DND-41 (cell line): Measurements from ENCODE around the gene COG3.

Experiments
- ATAC-seq: fragments of 200-7000 bp; cut with Tn5 transposase; 3 replicates; pipeline ENCODE4 v1.9.1; 2021; ENCODE audit warnings: low read depth; ENCODE audit not compliant: insufficient read depth
- DNase-seq: peaks from one replicate; pipeline ENCODE4 v3.0.0-alpha.2; 2020
- H2AFZ ChIP-seq: 2 replicates; pipeline ENCODE4 v1.6.0; 2012; ENCODE audit warnings: low read depth, low read length
- H3K27ac ChIP-seq: 2 replicates; pipeline ENCODE4 v1.5.1; 2012; ENCODE audit warnings: low read length, inconsistent platforms
- H3K27me3 ChIP-seq: fragments of 200-600 bp; sonication (generic); 2 replicates; pipeline ENCODE4 v1.6.0; 2012; ENCODE audit warnings: low read length, mild to moderate bottlenecking, inconsistent platforms; ENCODE audit not compliant: insufficient read depth, poor library complexity
- H3K36me3 ChIP-seq: 2 replicates; pipeline ENCODE4 v1.5.1; 2012; ENCODE audit warnings: low read length, inconsistent platforms; ENCODE audit not compliant: insufficient read depth
- H3K4me1 ChIP-seq: 2 replicates; pipeline ENCODE4 v1.5.1; 2012; ENCODE audit warnings: mild to moderate bottlenecking, low read length; ENCODE audit not compliant: insufficient read depth
- H3K4me2 ChIP-seq: 2 replicates; pipeline ENCODE4 v1.6.0; 2012; ENCODE audit warnings: mild to moderate bottlenecking, moderate library complexity, low read length, inconsistent platforms; ENCODE audit not compliant: insufficient read depth
- H3K4me3 ChIP-seq, 2 experiments: fragments of 200-600 bp in 1 of 2; shearing (Covaris generic) in 1 of 2; 2 replicates each; pipeline ENCODE4 v1.5.1; 2012 to 2016; ENCODE audit warnings: inconsistent platforms in 2 of 2, low read length in 2 of 2, mild to moderate bottlenecking in 2 of 2, low read depth in 1 of 2, moderate library complexity in 1 of 2
- H3K79me2 ChIP-seq: 2 replicates; pipeline ENCODE4 v1.6.0; 2012; ENCODE audit warnings: low read length, inconsistent platforms; ENCODE audit not compliant: insufficient read depth
- H3K9ac ChIP-seq: 2 replicates; pipeline ENCODE4 v1.6.0; 2012; ENCODE audit warnings: low read depth, mild to moderate bottlenecking, inconsistent platforms, low read length, moderate library complexity
- H3K9me3 ChIP-seq: 2 replicates; pipeline ENCODE4 v1.5.1; 2012; ENCODE audit warnings: low read length, moderate library complexity, mild to moderate bottlenecking, inconsistent platforms; ENCODE audit not compliant: insufficient read depth, severe bottlenecking
- H4K20me1 ChIP-seq: 2 replicates; pipeline ENCODE4 v1.6.0; 2012; ENCODE audit warnings: low read length; ENCODE audit not compliant: insufficient read depth
- EZH2 ChIP-seq: IDR thresholded peaks from 3 replicates; pipeline ENCODE4 v1.6.1; 2012; ENCODE audit warnings: borderline replicate concordance, low read depth, mild to moderate bottlenecking, moderate library complexity, low read length, inconsistent platforms; ENCODE audit not compliant: severe bottlenecking
- TF ChIP-seq, protein P1 (sequence below): IDR thresholded peaks from 2 replicates; pipeline ENCODE4 v1.5.1; 2012; ENCODE audit warnings: borderline replicate concordance, low read length, moderate library complexity, mild to moderate bottlenecking; ENCODE audit not compliant: poor library complexity, severe bottlenecking; ENCODE audit errors: extremely low read depth

Gene COG3

DNA sequence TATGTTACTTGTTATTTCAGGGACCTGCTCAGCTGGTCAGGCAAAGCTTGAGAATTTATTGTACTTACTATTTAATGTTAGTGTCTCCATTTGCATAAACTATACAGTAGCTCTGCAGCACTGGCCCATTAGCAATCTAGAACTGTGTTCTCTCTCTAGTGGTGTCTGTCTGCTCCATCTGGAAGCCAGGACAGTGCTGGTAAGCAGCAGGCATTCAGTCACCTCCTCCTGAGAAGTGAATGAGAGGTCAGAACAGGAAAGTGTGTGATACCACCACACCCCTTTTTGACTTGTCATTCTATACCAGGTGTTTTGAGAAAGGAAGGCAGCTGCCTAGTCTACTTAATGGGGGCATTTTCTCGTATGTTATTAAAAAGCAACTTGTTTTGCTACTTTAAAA lies 3.9 kb downstream of the COG3 start:
- H4K20me1 ChIP-seq, result peaks cover 17% of the 10 kb centered on the region
- no peaks in the 10 kb centered on the region for H3K27me3 ChIP-seq
- no peak overlapping the region for H3K27ac ChIP-seq
- H3K36me3 ChIP-seq, result peaks cover 14% of the 10 kb centered on the region
- H3K79me2 ChIP-seq, result peaks cover 95% of the 10 kb centered on the region
- H3K9me3 ChIP-seq, result no peaks in the 10 kb centered on the region
- ATAC-seq, result no peak
- H3K9ac ChIP-seq, result no peak overlapping the region
- H3K4me3 ChIP-seq, result no peak overlapping the region
- TF ChIP-seq EZH2, result no peak
- TF ChIP-seq, protein P1, sequence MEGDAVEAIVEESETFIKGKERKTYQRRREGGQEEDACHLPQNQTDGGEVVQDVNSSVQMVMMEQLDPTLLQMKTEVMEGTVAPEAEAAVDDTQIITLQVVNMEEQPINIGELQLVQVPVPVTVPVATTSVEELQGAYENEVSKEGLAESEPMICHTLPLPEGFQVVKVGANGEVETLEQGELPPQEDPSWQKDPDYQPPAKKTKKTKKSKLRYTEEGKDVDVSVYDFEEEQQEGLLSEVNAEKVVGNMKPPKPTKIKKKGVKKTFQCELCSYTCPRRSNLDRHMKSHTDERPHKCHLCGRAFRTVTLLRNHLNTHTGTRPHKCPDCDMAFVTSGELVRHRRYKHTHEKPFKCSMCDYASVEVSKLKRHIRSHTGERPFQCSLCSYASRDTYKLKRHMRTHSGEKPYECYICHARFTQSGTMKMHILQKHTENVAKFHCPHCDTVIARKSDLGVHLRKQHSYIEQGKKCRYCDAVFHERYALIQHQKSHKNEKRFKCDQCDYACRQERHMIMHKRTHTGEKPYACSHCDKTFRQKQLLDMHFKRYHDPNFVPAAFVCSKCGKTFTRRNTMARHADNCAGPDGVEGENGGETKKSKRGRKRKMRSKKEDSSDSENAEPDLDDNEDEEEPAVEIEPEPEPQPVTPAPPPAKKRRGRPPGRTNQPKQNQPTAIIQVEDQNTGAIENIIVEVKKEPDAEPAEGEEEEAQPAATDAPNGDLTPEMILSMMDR, result no peak
- DNase-seq, result no peak
- H3K4me2 ChIP-seq, result peak overlapping the region; percentile 22; the same call in 1 of the 2 replicates
- peaks cover 30% of the 10 kb centered on the region for H3K4me1 ChIP-seq
- no peak overlapping the region for H2AFZ ChIP-seq

DNA sequence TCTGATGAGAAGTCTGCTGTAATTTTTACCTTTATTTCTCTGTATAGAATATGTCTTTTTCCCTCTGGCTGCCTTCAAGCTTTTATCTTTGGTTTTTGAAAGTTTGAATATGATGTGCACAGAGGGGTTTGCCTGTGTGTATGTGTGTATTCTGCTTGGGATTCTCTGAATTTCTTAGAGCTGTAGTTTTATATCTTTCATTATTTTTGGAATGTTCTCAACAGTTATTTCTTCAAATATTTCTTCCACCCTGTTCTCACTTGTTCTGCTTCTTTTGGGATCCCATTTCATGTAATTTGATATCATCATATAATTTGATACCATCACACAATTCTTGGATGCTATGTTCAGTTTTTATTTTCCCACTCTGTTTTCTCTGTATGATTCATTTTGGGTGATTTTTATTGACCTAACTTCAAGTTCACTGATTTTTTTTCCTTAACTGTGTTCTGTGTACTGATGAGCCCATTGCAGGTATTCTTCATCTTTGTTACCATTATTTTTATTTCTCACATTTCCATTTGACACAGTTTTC lies 7.5 kb downstream of the COG3 start:
- H3K36me3 ChIP-seq, result peaks cover 9% of the 10 kb centered on the region; the same call in 1 of the 2 replicates
- H3K4me1 ChIP-seq, result peaks cover 4% of the 10 kb centered on the region; the same call in 1 of the 2 replicates
- ATAC-seq, result no peak
- TF ChIP-seq, protein P1, result no peak
- TF ChIP-seq EZH2, result no peak
- no peaks in the 10 kb centered on the region for H3K9me3 ChIP-seq
- H3K4me2 ChIP-seq, result no peak overlapping the region
- no peak overlapping the region for H3K4me3 ChIP-seq
- H2AFZ ChIP-seq, result no peak overlapping the region
- peaks cover 85% of the 10 kb centered on the region for H3K79me2 ChIP-seq
- no peak for DNase-seq
- H3K27me3 ChIP-seq, result no peaks in the 10 kb centered on the region
- no peak overlapping the region for H3K27ac ChIP-seq
- H3K9ac ChIP-seq, result no peak overlapping the region
- H4K20me1 ChIP-seq, result peaks cover 10% of the 10 kb centered on the region; the same call in 1 of the 2 replicates

DNA sequence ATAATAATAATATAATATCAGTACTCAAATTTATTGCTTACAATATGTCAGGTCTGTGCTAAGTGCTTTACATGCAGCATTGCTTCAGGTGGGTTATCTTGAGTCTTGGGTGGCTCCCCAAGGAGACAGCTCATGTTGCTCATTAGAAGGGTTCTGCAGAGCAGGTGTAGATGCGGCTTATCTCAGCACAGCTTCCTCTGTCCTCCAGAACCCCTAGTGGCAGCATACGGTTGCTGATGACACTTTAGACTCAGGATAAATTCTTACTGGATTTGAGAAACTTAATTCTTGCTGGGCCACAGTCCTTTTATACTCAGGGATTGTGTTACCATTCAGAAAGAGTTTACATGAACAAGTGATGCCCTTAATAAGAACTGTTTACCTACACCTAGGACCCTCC lies 8.9 kb downstream of the COG3 start:
- H3K27me3 ChIP-seq, result no peaks in the 10 kb centered on the region
- peaks cover 72% of the 10 kb centered on the region for H3K79me2 ChIP-seq
- no peaks in the 10 kb centered on the region for H3K9me3 ChIP-seq
- ATAC-seq, result peak; percentile 71
- peaks cover 1% of the 10 kb centered on the region; the same call in 1 of the 2 replicates for H3K4me1 ChIP-seq
- H3K4me3 ChIP-seq, result no peak overlapping the region
- peak; percentile 14 for DNase-seq
- no peak overlapping the region for H2AFZ ChIP-seq
- H3K27ac ChIP-seq, result no peak overlapping the region
- peaks cover 10% of the 10 kb centered on the region; the same call in 1 of the 2 replicates for H4K20me1 ChIP-seq
- H3K4me2 ChIP-seq, result no peak overlapping the region
- peaks cover 12% of the 10 kb centered on the region; the same call in 1 of the 2 replicates for H3K36me3 ChIP-seq
- H3K9ac ChIP-seq, result no peak overlapping the region
- TF ChIP-seq, protein P1, result peak; percentile 36
- TF ChIP-seq EZH2, result no peak
